GM21529 (cell line): ENCODE results near the gene SLC6A6.

Experiments
- ATAC-seq: cut with Tn5 transposase; IDR thresholded peaks from one replicate; pipeline ENCODE4 v1.9.1; 2021; ENCODE audit not compliant: unreplicated experiment

The SLC6A6 gene

GRCh38 chr3:14536837-14537589 lies 134.6 kb downstream of the SLC6A6 start:
- ATAC-seq = no peak

GRCh38 chr3:14537590-14538450 lies 135.4 kb downstream of the SLC6A6 start:
- no peak for ATAC-seq

GRCh38 chr3:14538451-14539088 lies 136.2 kb downstream of the SLC6A6 start:
- no peak for ATAC-seq
